ENCODE results near the gene H3-3A.

The H3-3A gene

DNA sequence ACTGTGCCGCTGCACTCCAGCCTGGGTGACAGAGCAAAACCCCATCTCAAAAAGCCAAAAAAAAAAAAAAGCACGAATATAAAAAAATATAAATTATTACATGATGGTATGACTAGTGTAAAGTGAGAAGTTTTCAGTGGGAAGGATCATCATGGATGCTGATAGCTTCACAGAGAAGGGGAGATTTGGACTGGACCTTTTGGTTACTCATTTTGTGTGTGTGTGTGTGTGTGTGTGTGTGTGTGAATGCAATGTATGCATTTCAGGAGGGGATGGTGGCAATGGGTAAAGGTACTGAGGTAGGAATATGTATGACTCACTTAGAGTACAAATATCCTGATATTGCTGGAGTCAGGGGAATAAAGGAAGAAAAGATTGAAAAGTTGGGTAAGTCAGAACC is 40.7 kb upstream of the H3-3A start:
- Histone ChIP-seq H3K27ac (replicated peaks) (no peak overlapping the region), H3K27me3 (ENCODE audit: insufficient read depth, poor library complexity, severe bottlenecking) (no peaks in the 10 kb centered on the region), H3K4me3 (replicated peaks; ENCODE audit: insufficient read depth, low read length) (no peak overlapping the region)
- TF ChIP-seq REST (IDR thresholded peaks at IDR 0.05; ENCODE audit: insufficient replicate concordance, low read depth) (no peak), POLR2AphosphoS5 (IDR thresholded peaks at IDR 0.05; ENCODE audit: low read depth) (no peak), SPI1 (IDR thresholded peaks at IDR 0.05; ENCODE audit: borderline replicate concordance, low read depth) (no peak), GABPA (IDR thresholded peaks at IDR 0.05; ENCODE audit: low read depth) (no peak)
- TF ChIP-seq, protein P1, sequence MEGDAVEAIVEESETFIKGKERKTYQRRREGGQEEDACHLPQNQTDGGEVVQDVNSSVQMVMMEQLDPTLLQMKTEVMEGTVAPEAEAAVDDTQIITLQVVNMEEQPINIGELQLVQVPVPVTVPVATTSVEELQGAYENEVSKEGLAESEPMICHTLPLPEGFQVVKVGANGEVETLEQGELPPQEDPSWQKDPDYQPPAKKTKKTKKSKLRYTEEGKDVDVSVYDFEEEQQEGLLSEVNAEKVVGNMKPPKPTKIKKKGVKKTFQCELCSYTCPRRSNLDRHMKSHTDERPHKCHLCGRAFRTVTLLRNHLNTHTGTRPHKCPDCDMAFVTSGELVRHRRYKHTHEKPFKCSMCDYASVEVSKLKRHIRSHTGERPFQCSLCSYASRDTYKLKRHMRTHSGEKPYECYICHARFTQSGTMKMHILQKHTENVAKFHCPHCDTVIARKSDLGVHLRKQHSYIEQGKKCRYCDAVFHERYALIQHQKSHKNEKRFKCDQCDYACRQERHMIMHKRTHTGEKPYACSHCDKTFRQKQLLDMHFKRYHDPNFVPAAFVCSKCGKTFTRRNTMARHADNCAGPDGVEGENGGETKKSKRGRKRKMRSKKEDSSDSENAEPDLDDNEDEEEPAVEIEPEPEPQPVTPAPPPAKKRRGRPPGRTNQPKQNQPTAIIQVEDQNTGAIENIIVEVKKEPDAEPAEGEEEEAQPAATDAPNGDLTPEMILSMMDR (IDR thresholded peaks at IDR 0.05; ENCODE audit: insufficient read depth, low read length), result no peak
- DNase-seq (ENCODE audit: low read depth in 1 of 2, low spot score in 1 of 2), result no peak

DNA sequence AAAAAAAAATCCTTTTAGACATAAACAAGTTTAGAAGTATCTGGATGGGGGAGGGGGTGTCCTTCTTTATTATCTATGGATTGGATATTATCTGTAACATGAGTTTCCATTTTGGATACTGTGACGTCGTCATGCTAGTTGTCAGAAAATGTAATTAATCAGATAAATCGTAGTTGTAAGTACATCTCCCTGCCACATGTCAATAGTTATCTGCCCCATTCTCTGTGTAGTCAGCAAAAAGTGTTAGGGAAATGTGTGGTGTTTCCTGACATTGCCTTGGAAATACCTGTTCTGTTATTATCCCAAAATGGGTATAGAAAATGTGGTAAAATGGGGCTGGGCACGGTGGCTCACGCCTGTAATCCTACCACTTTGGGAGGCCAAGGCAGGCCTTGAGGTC is 38.8 kb upstream of the H3-3A start:
- Histone ChIP-seq H3K4me3 (replicated peaks; ENCODE audit: insufficient read depth, low read length) (no peak overlapping the region), H3K27me3 (ENCODE audit: insufficient read depth, poor library complexity, severe bottlenecking) (no peaks in the 10 kb centered on the region), H3K27ac (replicated peaks) (no peak overlapping the region)
- DNase-seq (ENCODE audit: low read depth in 1 of 2, low spot score in 1 of 2), result no peak
- TF ChIP-seq, protein P1 (IDR thresholded peaks at IDR 0.05; ENCODE audit: insufficient read depth, low read length), result no peak
- no peak for TF ChIP-seq REST (IDR thresholded peaks at IDR 0.05; ENCODE audit: insufficient replicate concordance, low read depth)
- no peak for TF ChIP-seq GABPA (IDR thresholded peaks at IDR 0.05; ENCODE audit: low read depth)
- no peak for TF ChIP-seq SPI1 (IDR thresholded peaks at IDR 0.05; ENCODE audit: borderline replicate concordance, low read depth)

GRCh38 chr1:226026833-226027232 is 35.7 kb upstream of the H3-3A start:
- DNase-seq (ENCODE audit: low read depth in 1 of 2, low spot score in 1 of 2), result no peak
- H3K27me3 ChIP-seq (ENCODE audit: insufficient read depth, poor library complexity, severe bottlenecking), result no peaks in the 10 kb centered on the region
- TF ChIP-seq, protein P1 (IDR thresholded peaks at IDR 0.05; ENCODE audit: insufficient read depth, low read length), result no peak
- no peak for TF ChIP-seq SPI1 (IDR thresholded peaks at IDR 0.05; ENCODE audit: borderline replicate concordance, low read depth)
- TF ChIP-seq REST (IDR thresholded peaks at IDR 0.05; ENCODE audit: insufficient replicate concordance, low read depth), result no peak
- TF ChIP-seq POLR2AphosphoS5 (IDR thresholded peaks at IDR 0.05; ENCODE audit: low read depth), result no peak
- H3K27ac ChIP-seq (replicated peaks), result no peak overlapping the region
- no peak overlapping the region for H3K4me3 ChIP-seq (replicated peaks; ENCODE audit: insufficient read depth, low read length)

Data from HL-60 (cell line).